ENCODE measurements around the gene SPATA31E1.

DNA sequence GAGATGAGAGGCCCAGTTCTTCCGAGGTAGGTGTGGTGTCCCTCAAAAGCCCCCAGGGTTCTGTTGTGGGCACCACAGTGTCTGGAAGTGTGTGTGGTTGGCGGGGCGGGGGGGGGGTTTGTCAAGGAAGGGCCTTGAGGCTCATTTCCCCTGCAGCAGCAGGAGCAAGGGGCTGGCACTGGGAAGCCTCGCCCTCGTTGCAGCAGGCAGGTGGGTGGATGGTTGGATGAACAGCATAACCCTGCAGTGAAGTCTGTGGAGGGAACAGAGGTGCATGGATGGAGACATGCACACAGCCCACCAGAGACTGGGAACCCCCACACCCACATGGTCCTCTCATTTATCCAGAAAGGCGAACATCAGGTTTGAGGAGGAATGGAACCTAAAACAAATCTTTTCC is 2.0 kb upstream of the SPATA31E1 start:
- TF ChIP-seq CTCF (conservative IDR thresholded peaks at IDR 0.05; ENCODE audit: low read depth, low read length) (no peak), EZH2 (IDR thresholded peaks at IDR 0.05; ENCODE audit: low read length, unreplicated experiment) (no peak)

Measured in PC-3 (cell line).